Measurements from ENCODE around the gene MIF.

The MIF gene

GRCh38 chr22:23882370-23882769 lies 11.8 kb upstream of the MIF start:
- no peaks in the 10 kb centered on the region; the same call in 1 of the 2 replicates for H3K4me1 ChIP-seq (ENCODE audit: control insufficient read depth, insufficient read depth, low read length)
- H3K9me3 ChIP-seq (ENCODE audit: control insufficient read depth, insufficient read depth, low read depth, low read length) = no peaks in the 10 kb centered on the region
- no peaks in the 10 kb centered on the region for H3K27me3 ChIP-seq (ENCODE audit: control insufficient read depth, insufficient read depth, low read length)
- H3K27ac ChIP-seq (ENCODE audit: low read depth, low read length) = no peak overlapping the region
- peaks cover 4% of the 10 kb centered on the region; the same call in 1 of the 2 replicates for H3K36me3 ChIP-seq (ENCODE audit: control insufficient read depth, insufficient read depth, low read length)
- no peak overlapping the region for H3K4me3 ChIP-seq (ENCODE audit: low read depth, low read length)
- H3K9ac ChIP-seq (ENCODE audit: low read length) = no peak overlapping the region

DNA sequence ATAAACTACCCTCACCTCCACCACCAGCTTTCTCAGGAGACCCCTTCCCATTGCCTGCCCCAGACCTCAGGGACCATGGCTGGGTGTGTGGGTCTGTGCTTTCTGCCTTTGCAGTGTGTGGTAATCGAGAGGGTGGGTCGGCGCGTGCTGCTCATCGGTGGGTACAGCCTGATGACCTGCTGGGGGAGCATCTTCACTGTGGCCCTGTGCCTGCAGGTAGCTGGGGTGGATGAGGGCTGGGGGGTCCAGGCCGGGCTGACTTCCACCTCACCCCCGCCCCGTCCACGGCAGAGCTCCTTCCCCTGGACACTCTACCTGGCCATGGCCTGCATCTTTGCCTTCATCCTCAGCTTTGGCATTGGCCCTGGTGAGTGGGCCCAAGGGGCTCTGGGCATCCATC lies 10.5 kb upstream of the MIF start:
- Histone ChIP-seq H3K4me1 (ENCODE audit: control insufficient read depth, insufficient read depth, low read length) (no peaks in the 10 kb centered on the region; the same call in 1 of the 2 replicates), H3K4me3 (ENCODE audit: low read depth, low read length) (no peak overlapping the region), H3K27ac (ENCODE audit: low read depth, low read length) (no peak overlapping the region), H3K36me3 (ENCODE audit: control insufficient read depth, insufficient read depth, low read length) (no peaks in the 10 kb centered on the region), H3K27me3 (ENCODE audit: control insufficient read depth, insufficient read depth, low read length) (no peaks in the 10 kb centered on the region), H3K9ac (ENCODE audit: low read length) (no peak overlapping the region), H3K9me3 (ENCODE audit: control insufficient read depth, insufficient read depth, low read depth, low read length) (no peaks in the 10 kb centered on the region)

GRCh38 chr22:23884140-23884539 lies 10.0 kb upstream of the MIF start:
- Histone ChIP-seq H3K4me1 (ENCODE audit: control insufficient read depth, insufficient read depth, low read length) (peaks cover 3% of the 10 kb centered on the region), H3K9me3 (ENCODE audit: control insufficient read depth, insufficient read depth, low read depth, low read length) (no peaks in the 10 kb centered on the region), H3K4me3 (ENCODE audit: low read depth, low read length) (no peak overlapping the region), H3K9ac (ENCODE audit: low read length) (no peak overlapping the region), H3K27ac (ENCODE audit: low read depth, low read length) (no peak overlapping the region), H3K36me3 (ENCODE audit: control insufficient read depth, insufficient read depth, low read length) (no peaks in the 10 kb centered on the region), H3K27me3 (ENCODE audit: control insufficient read depth, insufficient read depth, low read length) (no peaks in the 10 kb centered on the region)

- no peaks in the 10 kb centered on the region for H3K36me3 ChIP-seq (ENCODE audit: control insufficient read depth, insufficient read depth, low read length)
- peaks cover 13% of the 10 kb centered on the region for H3K9me3 ChIP-seq (ENCODE audit: control insufficient read depth, insufficient read depth, low read depth, low read length)
- H3K4me1 ChIP-seq (ENCODE audit: control insufficient read depth, insufficient read depth, low read length) = peaks cover 19% of the 10 kb centered on the region
- no peak overlapping the region for H3K27ac ChIP-seq (ENCODE audit: low read depth, low read length)
- no peaks in the 10 kb centered on the region for H3K27me3 ChIP-seq (ENCODE audit: control insufficient read depth, insufficient read depth, low read length)
- no peak overlapping the region for H3K4me3 ChIP-seq (ENCODE audit: low read depth, low read length)
- peak overlapping the region; percentile 37 for H3K9ac ChIP-seq (ENCODE audit: low read length)
Observed at GRCh38 chr22:23888615-23889401, 5.4 kb upstream of the MIF start.

GRCh38 chr22:23889620-23890019 lies 4.6 kb upstream of the MIF start:
- Histone ChIP-seq H3K27ac (ENCODE audit: low read depth, low read length) (no peak overlapping the region), H3K27me3 (ENCODE audit: control insufficient read depth, insufficient read depth, low read length) (no peaks in the 10 kb centered on the region), H3K36me3 (ENCODE audit: control insufficient read depth, insufficient read depth, low read length) (no peaks in the 10 kb centered on the region), H3K4me1 (ENCODE audit: control insufficient read depth, insufficient read depth, low read length) (peaks cover 19% of the 10 kb centered on the region), H3K9me3 (ENCODE audit: control insufficient read depth, insufficient read depth, low read depth, low read length) (peaks cover 13% of the 10 kb centered on the region), H3K4me3 (ENCODE audit: low read depth, low read length) (no peak overlapping the region), H3K9ac (ENCODE audit: low read length) (no peak overlapping the region)

DNA sequence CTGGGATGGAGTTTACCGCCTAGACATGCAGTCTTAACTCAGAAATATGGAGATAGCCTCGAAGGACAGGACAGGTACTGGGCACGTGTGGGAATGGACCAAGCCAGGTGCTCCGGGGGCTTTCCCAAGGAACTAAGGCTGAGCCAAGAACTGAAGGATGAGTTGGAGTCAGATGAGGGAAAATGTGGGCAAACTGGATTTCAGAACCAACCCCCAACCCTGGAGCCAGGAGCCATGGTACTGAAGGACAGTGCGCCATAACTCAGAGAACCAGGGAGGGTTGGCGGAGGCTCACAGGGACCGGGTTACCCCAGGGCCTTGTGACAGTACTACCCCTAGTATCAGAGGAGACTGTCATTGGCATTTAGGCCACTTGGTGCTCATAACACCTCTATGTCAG lies 2.5 kb upstream of the MIF start:
- Histone ChIP-seq H3K4me1 (ENCODE audit: control insufficient read depth, insufficient read depth, low read length) (peaks cover 25% of the 10 kb centered on the region), H3K27me3 (ENCODE audit: control insufficient read depth, insufficient read depth, low read length) (no peaks in the 10 kb centered on the region), H3K27ac (ENCODE audit: low read depth, low read length) (no peak overlapping the region), H3K4me3 (ENCODE audit: low read depth, low read length) (no peak overlapping the region), H3K9me3 (ENCODE audit: control insufficient read depth, insufficient read depth, low read depth, low read length) (peaks cover 13% of the 10 kb centered on the region), H3K9ac (ENCODE audit: low read length) (no peak overlapping the region), H3K36me3 (ENCODE audit: control insufficient read depth, insufficient read depth, low read length) (peaks cover 13% of the 10 kb centered on the region)

- Histone ChIP-seq H3K27ac (ENCODE audit: low read depth, low read length) (no peak overlapping the region), H3K4me1 (ENCODE audit: control insufficient read depth, insufficient read depth, low read length) (peaks cover 25% of the 10 kb centered on the region), H3K36me3 (ENCODE audit: control insufficient read depth, insufficient read depth, low read length) (peaks cover 17% of the 10 kb centered on the region), H3K9ac (ENCODE audit: low read length) (no peak overlapping the region), H3K9me3 (ENCODE audit: control insufficient read depth, insufficient read depth, low read depth, low read length) (peaks cover 13% of the 10 kb centered on the region), H3K4me3 (ENCODE audit: low read depth, low read length) (no peak overlapping the region), H3K27me3 (ENCODE audit: control insufficient read depth, insufficient read depth, low read length) (no peaks in the 10 kb centered on the region)
Observed at GRCh38 chr22:23892130-23892529, 2.1 kb upstream of the MIF start.

DNA sequence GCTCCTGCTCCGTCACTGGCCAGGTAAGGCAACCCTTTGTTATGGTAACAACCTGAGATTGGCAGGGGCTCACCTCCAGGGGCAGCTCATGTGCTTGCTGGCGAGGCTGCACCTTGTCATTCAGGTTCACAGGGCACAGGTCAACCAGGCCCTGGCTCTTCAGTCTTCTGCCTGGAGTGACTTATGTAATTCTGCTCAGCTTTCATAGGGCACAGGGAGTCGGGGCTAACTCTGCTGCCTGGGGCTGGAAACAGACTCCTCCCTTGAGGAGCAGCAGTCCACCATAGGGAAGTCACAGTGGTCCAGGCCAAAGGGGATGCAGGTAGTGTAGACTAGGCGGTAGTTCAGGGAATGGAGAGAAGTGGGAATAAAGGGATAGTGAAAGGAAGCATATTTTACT lies 1.5 kb upstream of the MIF start:
- Histone ChIP-seq H3K9ac (ENCODE audit: low read length) (no peak overlapping the region), H3K27me3 (ENCODE audit: control insufficient read depth, insufficient read depth, low read length) (no peaks in the 10 kb centered on the region), H3K9me3 (ENCODE audit: control insufficient read depth, insufficient read depth, low read depth, low read length) (peaks cover 13% of the 10 kb centered on the region), H3K4me1 (ENCODE audit: control insufficient read depth, insufficient read depth, low read length) (peaks cover 26% of the 10 kb centered on the region), H3K27ac (ENCODE audit: low read depth, low read length) (no peak overlapping the region), H3K36me3 (ENCODE audit: control insufficient read depth, insufficient read depth, low read length) (peaks cover 20% of the 10 kb centered on the region), H3K4me3 (ENCODE audit: low read depth, low read length) (no peak overlapping the region)

DNA sequence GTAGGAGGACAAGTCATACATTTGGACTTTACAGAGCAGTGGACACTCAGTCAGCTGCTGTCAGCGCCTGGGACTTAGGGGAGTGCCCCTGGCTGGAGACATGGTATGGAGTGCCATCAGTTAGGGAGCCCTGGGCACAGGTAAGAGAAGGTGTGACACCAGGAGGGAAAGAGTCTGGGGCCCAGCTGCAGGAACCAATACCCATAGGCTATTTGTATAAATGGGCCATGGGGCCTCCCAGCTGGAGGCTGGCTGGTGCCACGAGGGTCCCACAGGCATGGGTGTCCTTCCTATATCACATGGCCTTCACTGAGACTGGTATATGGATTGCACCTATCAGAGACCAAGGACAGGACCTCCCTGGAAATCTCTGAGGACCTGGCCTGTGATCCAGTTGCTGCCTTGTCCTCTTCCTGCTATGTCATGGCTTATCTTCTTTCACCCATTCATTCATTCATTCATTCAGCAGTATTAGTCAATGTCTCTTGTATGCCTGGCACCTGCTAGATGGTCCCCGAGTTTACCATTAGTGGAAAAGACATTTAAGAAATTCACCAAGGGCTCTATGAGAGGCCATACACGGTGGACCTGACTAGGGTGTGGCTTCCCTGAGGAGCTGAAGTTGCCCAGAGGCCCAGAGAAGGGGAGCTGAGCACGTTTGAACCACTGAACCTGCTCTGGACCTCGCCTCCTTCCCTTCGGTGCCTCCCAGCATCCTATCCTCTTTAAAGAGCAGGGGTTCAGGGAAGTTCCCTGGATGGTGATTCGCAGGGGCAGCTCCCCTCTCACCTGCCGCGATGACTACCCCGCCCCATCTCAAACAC lies 850 bp upstream of the MIF start:
- Histone ChIP-seq H3K9me3 (ENCODE audit: control insufficient read depth, insufficient read depth, low read depth, low read length) (peaks cover 13% of the 10 kb centered on the region), H3K9ac (ENCODE audit: low read length) (peak overlapping the region; percentile 64), H3K4me3 (ENCODE audit: low read depth, low read length) (peak overlapping the region; percentile 72), H3K4me1 (ENCODE audit: control insufficient read depth, insufficient read depth, low read length) (peaks cover 29% of the 10 kb centered on the region), H3K36me3 (ENCODE audit: control insufficient read depth, insufficient read depth, low read length) (peaks cover 20% of the 10 kb centered on the region), H3K27ac (ENCODE audit: low read depth, low read length) (peak overlapping the region; percentile 59; the same call in 1 of the 2 replicates), H3K27me3 (ENCODE audit: control insufficient read depth, insufficient read depth, low read length) (no peaks in the 10 kb centered on the region)

GRCh38 chr22:23894710-23895598 lies 771 bp downstream of the MIF start:
- Histone ChIP-seq H3K27ac (ENCODE audit: low read depth, low read length) (peak overlapping the region; percentile 92), H3K9ac (ENCODE audit: low read length) (peak overlapping the region; percentile 91), H3K27me3 (ENCODE audit: control insufficient read depth, insufficient read depth, low read length) (no peaks in the 10 kb centered on the region), H3K9me3 (ENCODE audit: control insufficient read depth, insufficient read depth, low read depth, low read length) (peaks cover 22% of the 10 kb centered on the region), H3K4me1 (ENCODE audit: control insufficient read depth, insufficient read depth, low read length) (peaks cover 22% of the 10 kb centered on the region), H3K4me3 (ENCODE audit: low read depth, low read length) (peak overlapping the region; percentile 72), H3K36me3 (ENCODE audit: control insufficient read depth, insufficient read depth, low read length) (peaks cover 23% of the 10 kb centered on the region)

All from HUES6 (cell line).